GM12878 (cell line): ENCODE data around the gene GAS2L1. TPM values are rescaled to one million over a fixed set of nuclear protein-coding genes. Genes with fewer than 3 reads are reported as not detected.

Experiments
- ATAC-seq: fragments of 200-7000 bp; cut with Tn5 transposase; 3 replicates; pipeline ENCODE4 v1.9.1; 2020; ENCODE audit warnings: mild to moderate bottlenecking, moderate library complexity
- BruUV-seq: library from RNA; stranded (reverse); fragments of 400-500 nt; replicated peaks from 2 replicates; lab custom pipeline; 2021; lab: Mats Ljungman, UMichigan
- CTCF ChIA-PET: fragments of 300-600 bp; sonication (Branson Sonifier 250); formaldehyde crosslinking; extraction: SDS; loops from one replicate; lab custom pipeline; 2021; ENCODE audit warnings: inconsistent platforms; lab: Yijun Ruan, JAX
- POLR2A ChIA-PET: fragments of 350-600 bp; formaldehyde crosslinking; extraction: SDS; loops from one replicate; lab custom pipeline; 2021; ENCODE audit warnings: inconsistent platforms; lab: Charles Lee
- RAD21 ChIA-PET: fragments of 300-600 bp; sonication (Branson Sonifier 250); formaldehyde crosslinking; loops from one replicate; lab custom pipeline; 2023; ENCODE audit warnings: antibody characterized with exemption; ENCODE audit not compliant: unreplicated experiment; lab: Charles Lee
- SMC1A ChIA-PET: fragments of 300-600 bp; sonication (Branson Sonifier 250); formaldehyde crosslinking; loops from one replicate; lab custom pipeline; 2023; ENCODE audit not compliant: unreplicated experiment, uncharacterized antibody; lab: Charles Lee
- DNase-seq: peaks from one replicate; pipeline ENCODE4 v3.0.0-alpha.2; 2011; ENCODE audit warnings: low read depth, low spot score
- FAIRE-seq: peaks from 3 replicates; lab custom pipeline; 2011; peaks lifted over from hg19 to GRCh38; lab: Jason Lieb, UNC
- H2AFZ ChIP-seq: 2 replicates; pipeline ENCODE4 v1.6.0; 2011; ENCODE audit warnings: low read depth, low read length, control low read depth; ENCODE audit not compliant: control insufficient read depth
- H3K27ac ChIP-seq: 2 replicates; pipeline ENCODE4 v1.5.1; 2011; ENCODE audit warnings: control low read depth; ENCODE audit not compliant: control insufficient read depth, insufficient read depth
- H3K27me3 ChIP-seq, 2 experiments: replicated peaks in 1 of 2; 2 replicates each; pipeline versions ENCODE4 v1.6.0 to v1.6.1; 2011; ENCODE audit warnings: low read length in 1 of 2; ENCODE audit not compliant: control insufficient read depth in 2 of 2, insufficient read depth in 2 of 2
- H3K36me3 ChIP-seq, 2 experiments: 2 replicates each; pipeline ENCODE4 v1.5.1; 2011; ENCODE audit warnings: low read length in 1 of 2; ENCODE audit not compliant: control insufficient read depth in 2 of 2, insufficient read depth in 2 of 2
- H3K4me1 ChIP-seq: 2 replicates; pipeline ENCODE4 v1.6.1; 2011; ENCODE audit warnings: mild to moderate bottlenecking, low read length, moderate library complexity, mixed read lengths; ENCODE audit not compliant: control insufficient read depth, insufficient read depth
- H3K4me2 ChIP-seq: 2 replicates; pipeline ENCODE4 v1.6.0; 2011; ENCODE audit warnings: control low read depth; ENCODE audit not compliant: control insufficient read depth, insufficient read depth
- H3K4me3 ChIP-seq: fragments of 200-600 bp; sonication (generic); 2 replicates; pipeline ENCODE4 v1.5.1; 2016
- H3K79me2 ChIP-seq: 2 replicates; pipeline ENCODE4 v1.6.0; 2011; ENCODE audit warnings: low read length; ENCODE audit not compliant: control insufficient read depth, insufficient read depth
- H3K9ac ChIP-seq: 2 replicates; pipeline ENCODE4 v1.8.0; 2011; ENCODE audit warnings: low read length, control low read depth, mixed read lengths; ENCODE audit not compliant: control insufficient read depth, insufficient read depth
- H3K9me3 ChIP-seq: replicated peaks from 3 replicates; pipeline ENCODE4 v1.5.1; 2011; ENCODE audit warnings: mild to moderate bottlenecking, low read length; ENCODE audit not compliant: control insufficient read depth, insufficient read depth
- H4K20me1 ChIP-seq: 2 replicates; pipeline ENCODE4 v1.6.0; 2011; ENCODE audit not compliant: control insufficient read depth, insufficient read depth
- JUND ChIP-seq: IDR thresholded peaks from 2 replicates; pipeline ENCODE4 v1.6.1; 2012; ENCODE audit warnings: low read depth, mild to moderate bottlenecking, low read length, improper control_type of control experiment, moderate library complexity
- KDM1A ChIP-seq: fragments of 200-600 bp; sonication (generic); IDR thresholded peaks from 2 replicates; pipeline ENCODE4 v1.6.1; 2016; ENCODE audit warnings: borderline replicate concordance
- MYB ChIP-seq: fragments of 150-350 bp; IDR thresholded peaks from 2 replicates; pipeline ENCODE4 v1.6.1; 2014; ENCODE audit warnings: mild to moderate bottlenecking, low read depth, low read length, borderline replicate concordance
- NFIC ChIP-seq: IDR thresholded peaks from 2 replicates; pipeline ENCODE4 v1.6.1; 2012; ENCODE audit warnings: low read depth, mild to moderate bottlenecking, inconsistent platforms, low read length, moderate library complexity
- PAX5 ChIP-seq: IDR thresholded peaks from 2 replicates; pipeline ENCODE4 v1.6.1; 2011; ENCODE audit warnings: low read depth, low read length, borderline replicate concordance
- ZSCAN29 ChIP-seq: fragments of 450-650 bp; IDR thresholded peaks from 2 replicates; pipeline ENCODE4 v1.6.1; 2017; ENCODE audit warnings: mild to moderate bottlenecking, moderate library complexity
- ZZZ3 ChIP-seq: IDR thresholded peaks from 2 replicates; pipeline ENCODE4 v1.6.1; 2011; ENCODE audit warnings: low read depth; ENCODE audit not compliant: control insufficient read depth, insufficient read length
- WGBS: methylation state at CpG from one replicate; pipeline ENCODE4 v1.1.6; 2016; ENCODE audit warnings: low lambda C conversion rate; ENCODE audit not compliant: insufficient replicate concordance, insufficient coverage; ENCODE audit errors: missing lambda C conversion rate; 5-methylcytosine and 5-hydroxymethylcytosine counted together
- in situ Hi-C: fragments of 300-500 bp; cut with MboI; formaldehyde crosslinking; loops from 9 replicates; pipeline ENCODE4 v1.14.3; 2018; ENCODE audit warnings: mixed read lengths
- intact Hi-C: fragments of 100-400 bp; cut with micrococcal nuclease; formaldehyde crosslinking; loops from one replicate; pipeline ENCODE4 v1.14.2; 2022; ENCODE audit not compliant: unreplicated experiment
- polyA plus RNA-seq, 11 experiments: library from polyadenylated mRNA; depleted of rRNA in 4 of 11; unstranded in 6 of 11; stranded (reverse) in 5 of 11; fragments of >200 nt; fragmentation: Nextera tagmentation in 4 of 11; fragmentation: Illumina TruSeq in 1 of 11; extraction: Ambion mirVana in 4 of 11; extraction: Trizol in 1 of 11; gene quantifications; 1 replicate in 1 of 11; 2 replicates in 10 of 11; pipeline versions ENCODE4 v1.2.1 to v1.2.3, GENCODE V29; 2011 to 2016; ENCODE audit warnings: inconsistent platforms in 2 of 11, missing spikeins in 2 of 11, low read depth in 1 of 11
- total RNA-seq, 4 experiments: library from RNA; depleted of rRNA in 3 of 4; stranded (reverse); fragments of >200 nt in 3 of 4; fragmentation: Illumina TruSeq in 1 of 4; extraction: Trizol in 1 of 4; gene quantifications; 2 replicates each; pipeline versions ENCODE4 v1.2.1 to v1.2.3, GENCODE V29; 2013 to 2021
- TF ChIP-seq, protein P1 (sequence below): fragments of 450-650 bp; IDR thresholded peaks from 2 replicates; pipeline ENCODE4 v1.6.1; 2017; ENCODE audit warnings: borderline replicate concordance
- TF ChIP-seq, protein P2 (sequence below): fragments of 450-650 bp; IDR thresholded peaks from 2 replicates; pipeline ENCODE4 v1.6.1; 2016; ENCODE audit warnings: mild to moderate bottlenecking, moderate library complexity, borderline replicate concordance
- TF ChIP-seq, protein P3 (sequence below): IDR thresholded peaks from 2 replicates; pipeline ENCODE4 v1.6.1; 2011; ENCODE audit warnings: mild to moderate bottlenecking, low read depth, low read length, moderate library complexity; ENCODE audit not compliant: insufficient replicate concordance

GAS2L1 gene
- total and polyA plus RNA-seq, 10 of the 15 experiments (the other 5 are each of a cell fraction or from before 2014, with no cell fraction given), result 0.03 to 0.13 TPM; not detected in 8

DNA sequence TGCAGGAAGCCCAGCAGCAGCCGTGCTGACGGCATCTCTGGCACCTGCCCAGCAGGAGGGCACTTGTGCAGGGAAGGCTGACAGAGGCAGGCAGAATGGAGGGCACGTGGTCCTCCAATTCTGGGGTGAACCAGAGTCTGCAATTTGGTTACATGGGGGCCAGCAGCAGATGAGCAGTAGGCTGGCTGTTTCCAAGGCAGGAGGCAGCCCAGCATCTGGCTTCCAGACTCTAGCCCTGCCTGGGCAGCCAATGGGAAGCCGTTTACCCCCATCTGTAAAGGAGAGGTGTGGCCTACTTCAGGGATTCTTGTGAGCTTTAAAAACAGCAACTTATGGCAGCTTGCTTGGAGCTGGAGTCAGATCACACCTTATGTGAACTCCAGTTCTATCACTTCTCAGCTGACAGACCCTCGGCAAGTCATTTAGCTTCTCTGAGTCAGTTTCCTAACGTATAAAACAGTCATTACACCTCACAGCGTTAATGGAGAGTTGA is 36.9 kb downstream of the GAS2L1 start:
- DNase-seq, result no peak
- Histone ChIP-seq H3K36me3 (peaks cover 35 to 54% of the 10 kb centered on the region in 2 experiments), H3K27me3 (no peaks in the 10 kb centered on the region), H2AFZ (no peak overlapping the region), H3K4me2 (no peak overlapping the region), H3K4me1 (no peaks in the 10 kb centered on the region), H3K9me3 (no peaks in the 10 kb centered on the region), H3K27ac (no peak overlapping the region), H3K4me3 (no peak overlapping the region), H3K9ac (no peak overlapping the region), H4K20me1 (no peaks in the 10 kb centered on the region; the same call in 1 of the 2 replicates), H3K79me2 (no peaks in the 10 kb centered on the region)
- in situ Hi-C loops, result no loop called here
- WGBS, result 57% methylated on average over 7 of the region's 7 CpGs
- intact Hi-C loops, result no loop called here
- no peak for FAIRE-seq
- TF ChIP-seq, protein P1, sequence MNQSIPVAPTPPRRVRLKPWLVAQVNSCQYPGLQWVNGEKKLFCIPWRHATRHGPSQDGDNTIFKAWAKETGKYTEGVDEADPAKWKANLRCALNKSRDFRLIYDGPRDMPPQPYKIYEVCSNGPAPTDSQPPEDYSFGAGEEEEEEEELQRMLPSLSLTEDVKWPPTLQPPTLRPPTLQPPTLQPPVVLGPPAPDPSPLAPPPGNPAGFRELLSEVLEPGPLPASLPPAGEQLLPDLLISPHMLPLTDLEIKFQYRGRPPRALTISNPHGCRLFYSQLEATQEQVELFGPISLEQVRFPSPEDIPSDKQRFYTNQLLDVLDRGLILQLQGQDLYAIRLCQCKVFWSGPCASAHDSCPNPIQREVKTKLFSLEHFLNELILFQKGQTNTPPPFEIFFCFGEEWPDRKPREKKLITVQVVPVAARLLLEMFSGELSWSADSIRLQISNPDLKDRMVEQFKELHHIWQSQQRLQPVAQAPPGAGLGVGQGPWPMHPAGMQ, result no peak
- SMC1A ChIA-PET, result no interaction called here
- POLR2A ChIA-PET, result no interaction called here
- no TSS peak for BruUV-seq
- RAD21 ChIA-PET, result no interaction called here
- CTCF ChIA-PET, result interaction anchor here (1.2 kb wide), 1 partner anchor 31 kb away, joined by 4 read pairs; no protein-coding TSS in a partner anchor
- ATAC-seq, result no peak

DNA sequence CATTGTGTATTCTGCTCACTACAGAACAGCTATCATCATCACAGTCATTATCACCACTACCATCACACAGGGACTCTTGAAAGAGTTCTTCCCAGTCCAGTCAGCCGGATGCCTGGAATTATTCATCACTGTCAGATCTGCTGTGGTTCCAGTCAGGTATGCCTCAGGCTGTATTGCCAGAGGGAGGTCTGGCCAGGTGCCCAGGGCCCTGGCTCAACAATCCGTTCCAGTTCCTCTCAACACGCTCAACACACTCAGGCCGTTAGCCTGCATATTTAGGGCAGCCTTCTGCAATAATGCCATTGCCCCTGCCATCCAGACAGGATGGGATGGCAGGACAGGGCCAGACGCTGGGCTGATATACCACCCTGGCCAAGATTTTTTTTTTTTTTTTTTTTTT is 37.7 kb downstream of the GAS2L1 start:
- no peak overlapping the region for H3K9ac ChIP-seq
- no peak overlapping the region for H3K27ac ChIP-seq
- H4K20me1 ChIP-seq, result no peaks in the 10 kb centered on the region; the same call in 1 of the 2 replicates
- ChIA-PET POLR2A (interaction anchor here (0.6 kb wide), 1 partner anchor 72 kb away, joined by 3 read pairs; no protein-coding TSS in a partner anchor), SMC1A (interaction anchor here (0.9 kb wide), 1 partner anchor 168 kb away, joined by 3 read pairs; no protein-coding TSS in a partner anchor), CTCF (interaction anchor here (1.2 kb wide), 1 partner anchor 31 kb away, joined by 4 read pairs; no protein-coding TSS in a partner anchor), RAD21 (no interaction called here)
- H3K9me3 ChIP-seq, result no peaks in the 10 kb centered on the region
- intact Hi-C loops, result no loop called here
- ATAC-seq, result no peak
- H2AFZ ChIP-seq, result no peak overlapping the region
- BruUV-seq, result no TSS peak
- in situ Hi-C loops, result no loop called here
- no peaks in the 10 kb centered on the region for H3K79me2 ChIP-seq
- no peaks in the 10 kb centered on the region for H3K4me1 ChIP-seq
- WGBS, result 78% methylated on average over 4 of the region's 5 CpGs
- no peak overlapping the region for H3K4me3 ChIP-seq
- no peak overlapping the region for H3K4me2 ChIP-seq
- peaks cover 28 to 50% of the 10 kb centered on the region in 2 experiments for H3K36me3 ChIP-seq
- H3K27me3 ChIP-seq, result no peaks in the 10 kb centered on the region
- no peak for FAIRE-seq
- no peak for DNase-seq
- TF ChIP-seq NFIC (no peak), PAX5 (no peak), ZZZ3 (no peak), ZSCAN29 (no peak), KDM1A (no peak), MYB (no peak), JUND (no peak)
- TF ChIP-seq, protein P2, sequence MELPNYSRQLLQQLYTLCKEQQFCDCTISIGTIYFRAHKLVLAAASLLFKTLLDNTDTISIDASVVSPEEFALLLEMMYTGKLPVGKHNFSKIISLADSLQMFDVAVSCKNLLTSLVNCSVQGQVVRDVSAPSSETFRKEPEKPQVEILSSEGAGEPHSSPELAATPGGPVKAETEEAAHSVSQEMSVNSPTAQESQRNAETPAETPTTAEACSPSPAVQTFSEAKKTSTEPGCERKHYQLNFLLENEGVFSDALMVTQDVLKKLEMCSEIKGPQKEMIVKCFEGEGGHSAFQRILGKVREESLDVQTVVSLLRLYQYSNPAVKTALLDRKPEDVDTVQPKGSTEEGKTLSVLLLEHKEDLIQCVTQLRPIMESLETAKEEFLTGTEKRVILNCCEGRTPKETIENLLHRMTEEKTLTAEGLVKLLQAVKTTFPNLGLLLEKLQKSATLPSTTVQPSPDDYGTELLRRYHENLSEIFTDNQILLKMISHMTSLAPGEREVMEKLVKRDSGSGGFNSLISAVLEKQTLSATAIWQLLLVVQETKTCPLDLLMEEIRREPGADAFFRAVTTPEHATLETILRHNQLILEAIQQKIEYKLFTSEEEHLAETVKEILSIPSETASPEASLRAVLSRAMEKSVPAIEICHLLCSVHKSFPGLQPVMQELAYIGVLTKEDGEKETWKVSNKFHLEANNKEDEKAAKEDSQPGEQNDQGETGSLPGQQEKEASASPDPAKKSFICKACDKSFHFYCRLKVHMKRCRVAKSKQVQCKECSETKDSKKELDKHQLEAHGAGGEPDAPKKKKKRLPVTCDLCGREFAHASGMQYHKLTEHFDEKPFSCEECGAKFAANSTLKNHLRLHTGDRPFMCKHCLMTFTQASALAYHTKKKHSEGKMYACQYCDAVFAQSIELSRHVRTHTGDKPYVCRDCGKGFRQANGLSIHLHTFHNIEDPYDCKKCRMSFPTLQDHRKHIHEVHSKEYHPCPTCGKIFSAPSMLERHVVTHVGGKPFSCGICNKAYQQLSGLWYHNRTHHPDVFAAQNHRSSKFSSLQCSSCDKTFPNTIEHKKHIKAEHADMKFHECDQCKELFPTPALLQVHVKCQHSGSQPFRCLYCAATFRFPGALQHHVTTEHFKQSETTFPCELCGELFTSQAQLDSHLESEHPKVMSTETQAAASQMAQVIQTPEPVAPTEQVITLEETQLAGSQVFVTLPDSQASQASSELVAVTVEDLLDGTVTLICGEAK, result no peak
- TF ChIP-seq, protein P3, sequence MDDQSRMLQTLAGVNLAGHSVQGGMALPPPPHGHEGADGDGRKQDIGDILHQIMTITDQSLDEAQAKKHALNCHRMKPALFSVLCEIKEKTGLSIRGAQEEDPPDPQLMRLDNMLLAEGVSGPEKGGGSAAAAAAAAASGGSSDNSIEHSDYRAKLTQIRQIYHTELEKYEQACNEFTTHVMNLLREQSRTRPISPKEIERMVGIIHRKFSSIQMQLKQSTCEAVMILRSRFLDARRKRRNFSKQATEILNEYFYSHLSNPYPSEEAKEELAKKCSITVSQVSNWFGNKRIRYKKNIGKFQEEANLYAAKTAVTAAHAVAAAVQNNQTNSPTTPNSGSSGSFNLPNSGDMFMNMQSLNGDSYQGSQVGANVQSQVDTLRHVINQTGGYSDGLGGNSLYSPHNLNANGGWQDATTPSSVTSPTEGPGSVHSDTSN, result no peak
